Suppressor macrophage (primary cell): ENCODE measurements around the gene PRKAR2B.

ENCODE experiments used
- DNase-seq, 4 experiments: peaks; one replicate each; pipeline ENCODE4 v3.0.0-alpha.2; 2020 to 2022

PRKAR2B gene

GRCh38 chr7:107164092-107164491 lies 119.6 kb downstream of the PRKAR2B start:
- no peak for DNase-seq

DNA sequence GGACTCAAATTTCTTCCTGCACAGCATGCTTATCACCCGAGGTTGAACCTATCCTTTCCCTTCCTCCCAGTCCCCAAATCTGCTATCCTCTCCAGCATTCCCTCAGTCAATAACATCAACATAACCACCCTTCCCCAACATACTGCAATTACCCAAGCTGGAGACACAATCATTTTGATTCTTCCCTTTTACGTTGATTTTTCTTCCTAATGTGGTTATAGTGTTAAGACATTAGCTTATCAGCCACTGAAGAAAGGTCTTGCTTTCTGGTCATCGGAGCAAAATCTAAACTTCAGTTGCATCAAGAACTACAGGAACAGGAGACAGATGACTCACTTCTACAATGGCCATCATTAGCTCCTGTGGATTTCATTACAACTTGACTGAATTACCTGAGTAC lies 120.8 kb downstream of the PRKAR2B start:
- DNase-seq, result no peak

- no peak for DNase-seq
Measured at GRCh38 chr7:107166736-107167426, 122.4 kb downstream of the PRKAR2B start.

DNA sequence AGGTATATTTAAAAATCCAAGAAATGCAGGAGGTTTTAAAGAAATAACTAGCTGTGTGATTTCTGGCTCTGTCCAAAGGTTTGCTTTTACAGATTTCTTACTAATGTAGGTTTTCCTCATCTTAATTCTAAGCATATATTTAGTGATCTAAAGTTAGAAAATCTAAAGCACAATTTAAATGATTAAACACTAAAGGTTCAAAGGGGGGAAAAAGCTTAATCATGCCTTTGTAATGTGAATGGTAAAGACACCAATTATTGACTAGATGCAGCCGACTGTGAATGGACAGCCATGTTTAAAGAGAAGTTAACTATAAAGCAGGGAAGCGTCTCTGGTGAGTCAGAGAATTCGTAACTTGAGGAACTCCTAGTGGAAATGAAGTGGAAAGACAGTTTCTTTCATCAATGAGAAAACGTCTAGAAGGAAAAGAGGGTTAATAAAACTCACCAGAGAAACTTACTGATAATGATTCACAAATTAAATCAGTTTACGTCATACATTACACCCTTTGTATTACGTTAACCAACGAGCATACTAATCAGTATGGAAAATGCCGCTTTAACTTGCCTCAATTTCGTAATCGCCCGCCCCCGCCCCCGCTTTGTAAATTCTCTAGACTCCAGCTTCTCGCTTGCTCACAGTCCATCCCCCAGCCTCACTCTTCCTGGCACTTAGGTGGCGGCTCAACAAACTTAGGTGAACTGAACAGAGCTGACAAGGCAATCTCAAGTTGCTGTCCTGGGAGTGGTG lies 123.2 kb downstream of the PRKAR2B start:
- peak; percentile 75 to 89 (median 85) for DNase-seq

DNA sequence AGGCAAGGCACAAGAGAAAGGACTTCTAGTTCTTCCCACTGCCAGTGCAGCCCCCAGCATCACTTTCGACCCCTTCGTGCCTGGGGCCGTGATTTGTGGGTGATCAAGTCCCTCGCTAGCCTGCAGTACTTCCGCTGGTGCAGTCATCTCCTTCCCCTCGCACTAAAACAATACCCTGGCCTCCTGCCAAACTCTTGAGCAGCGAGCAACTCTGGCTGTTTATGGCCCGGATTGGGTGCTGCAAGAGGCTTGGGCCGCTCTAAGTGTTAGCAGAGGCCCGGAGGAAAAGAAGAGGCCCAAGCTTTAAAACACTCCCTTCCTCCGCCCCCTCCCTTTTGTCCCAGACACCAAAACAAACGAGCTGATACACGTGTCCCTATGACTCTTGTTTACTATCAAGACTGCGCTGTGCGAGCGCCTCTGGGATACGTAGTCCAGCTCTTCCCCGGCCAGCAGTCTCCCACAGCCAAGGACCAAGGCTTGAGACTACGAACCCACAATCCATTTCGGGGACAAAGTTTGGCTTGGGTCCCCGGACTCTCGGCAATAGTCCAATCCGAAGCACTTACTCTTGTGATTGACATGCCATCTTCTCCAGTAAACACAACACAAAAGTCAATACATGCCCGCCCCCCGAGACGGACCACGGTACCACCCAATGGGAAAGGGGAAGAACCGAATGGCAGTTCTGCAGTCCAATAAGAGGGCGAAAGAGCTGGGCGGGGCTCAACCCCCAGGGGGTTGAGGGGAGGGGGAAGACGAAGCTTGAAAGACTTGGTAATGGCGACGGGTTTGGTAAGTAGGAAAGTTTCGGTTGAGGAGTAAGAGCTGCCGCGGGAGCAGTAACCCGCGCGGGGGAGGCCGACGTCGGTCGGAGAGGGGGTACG lies 124.0 kb downstream of the PRKAR2B start, which contains the start of gene HBP1:
Gene HBP1, plus strand, starts transcription at position 771 of the 887 bp plus-strand sequence. CDS start 10,891 bp downstream, outside the sequence.
- DNase-seq, result peak; percentile 98 to 100 (median 99)

- DNase-seq, result peak; percentile 97 to 98 (median 98)
Measured at GRCh38 chr7:107169120-107170050, 124.9 kb downstream of the PRKAR2B start.

- DNase-seq, result peak in 2 of 4 experiments; percentile 7 to 10
Measured at GRCh38 chr7:107170051-107170915, 125.8 kb downstream of the PRKAR2B start.

DNA sequence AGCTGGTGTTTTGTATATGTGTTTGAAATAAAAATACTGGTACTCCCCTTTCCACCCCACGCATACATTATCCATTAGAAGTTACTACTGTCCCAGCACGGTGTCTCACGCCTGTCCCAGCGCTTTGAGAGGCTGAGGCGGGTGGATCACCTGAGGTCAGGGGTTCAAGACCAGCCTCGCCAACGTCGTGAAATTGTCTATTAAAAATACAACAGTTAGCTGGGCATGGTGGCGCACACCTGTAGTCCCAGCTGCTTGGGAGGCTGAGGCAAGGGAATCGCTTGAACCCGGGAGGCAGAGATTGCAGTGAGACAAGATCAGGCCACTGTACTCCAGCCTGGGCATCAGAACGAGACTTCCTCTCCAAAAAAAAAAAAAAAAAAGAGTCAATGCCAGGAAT lies 127.0 kb downstream of the PRKAR2B start:
- DNase-seq, result no peak

DNA sequence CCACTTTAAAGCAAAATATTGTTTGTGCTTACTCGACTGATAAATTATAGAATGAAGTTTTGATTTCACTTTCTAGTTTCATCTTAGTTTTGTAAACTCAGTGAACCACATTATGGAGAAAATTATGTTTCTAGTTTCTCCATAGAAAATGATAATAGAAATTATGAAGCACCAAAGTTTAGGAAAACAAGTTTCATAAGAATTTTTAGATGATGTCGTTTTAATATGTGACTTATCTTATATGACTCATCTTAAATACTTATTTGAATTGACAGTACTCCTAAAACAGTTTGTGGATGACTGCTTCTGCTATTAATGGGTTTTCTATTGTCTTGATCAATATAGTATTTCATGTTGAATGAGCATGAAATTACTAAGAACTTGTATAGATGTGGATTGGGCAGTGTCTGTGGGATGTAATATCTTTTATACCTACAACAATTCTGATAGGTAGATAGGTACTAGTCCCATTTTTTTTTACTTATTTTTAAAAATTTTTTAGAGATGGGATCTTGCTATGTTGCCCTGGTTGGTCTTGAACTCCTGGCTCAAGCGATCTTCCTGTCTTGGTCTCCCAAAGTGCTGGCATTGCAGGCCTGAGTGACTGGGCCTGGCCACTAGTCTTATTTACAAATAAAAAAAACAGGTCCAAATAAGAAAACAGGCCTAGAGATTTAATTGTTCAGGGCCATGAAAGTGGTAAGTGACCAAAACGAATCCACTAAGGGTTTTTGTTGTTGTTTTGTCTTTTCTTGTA lies 127.9 kb downstream of the PRKAR2B start:
- no peak for DNase-seq

- no peak for DNase-seq
Measured at GRCh38 chr7:107173191-107173590, 128.7 kb downstream of the PRKAR2B start.

DNA sequence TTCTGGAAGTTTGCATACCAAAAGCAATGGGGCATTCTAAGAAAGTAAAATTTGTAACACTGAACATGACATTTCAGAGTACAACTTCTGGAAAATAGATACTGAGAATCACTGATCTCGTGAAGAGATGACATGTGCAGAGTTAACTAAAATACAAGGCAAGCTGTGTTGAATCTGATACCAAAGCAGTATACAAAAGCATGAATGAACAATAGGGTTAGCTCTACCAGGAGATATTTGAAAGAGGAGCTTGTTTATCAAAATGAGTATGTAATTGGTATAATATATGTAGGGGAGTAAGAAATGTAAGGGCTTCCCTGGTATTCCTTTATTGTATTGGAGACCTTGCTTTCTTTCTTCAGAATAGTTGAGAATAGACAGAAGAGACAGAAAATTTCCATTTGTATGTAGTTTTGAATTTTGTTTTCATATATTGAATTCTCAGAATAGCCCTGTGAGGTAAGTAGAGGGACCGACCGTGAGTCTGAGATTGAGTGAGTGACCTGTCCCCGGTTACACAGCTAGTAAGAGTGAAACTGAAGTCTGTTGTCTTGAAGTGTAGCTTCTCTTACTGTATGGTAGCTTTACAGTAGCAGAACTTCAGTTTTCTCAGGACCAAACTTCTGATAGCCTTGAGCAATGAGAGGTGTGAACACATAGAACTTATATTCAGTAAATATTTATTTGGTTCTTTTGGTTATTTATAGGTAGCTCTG lies 129.3 kb downstream of the PRKAR2B start:
- DNase-seq, result no peak

- no peak for DNase-seq
Measured at GRCh38 chr7:107179326-107180164, 135.0 kb downstream of the PRKAR2B start.

GRCh38 chr7:107180378-107180777 lies 135.9 kb downstream of the PRKAR2B start:
- peak in 2 of 4 experiments; percentile 10 to 24 for DNase-seq

- no peak for DNase-seq
Measured at GRCh38 chr7:107181172-107181571, 136.7 kb downstream of the PRKAR2B start.

GRCh38 chr7:107185716-107186115 lies 141.2 kb downstream of the PRKAR2B start:
- DNase-seq, result no peak

GRCh38 chr7:107186240-107186639 lies 141.7 kb downstream of the PRKAR2B start:
- no peak for DNase-seq

- DNase-seq, result no peak
Measured at GRCh38 chr7:107187774-107188173, 143.3 kb downstream of the PRKAR2B start.

DNA sequence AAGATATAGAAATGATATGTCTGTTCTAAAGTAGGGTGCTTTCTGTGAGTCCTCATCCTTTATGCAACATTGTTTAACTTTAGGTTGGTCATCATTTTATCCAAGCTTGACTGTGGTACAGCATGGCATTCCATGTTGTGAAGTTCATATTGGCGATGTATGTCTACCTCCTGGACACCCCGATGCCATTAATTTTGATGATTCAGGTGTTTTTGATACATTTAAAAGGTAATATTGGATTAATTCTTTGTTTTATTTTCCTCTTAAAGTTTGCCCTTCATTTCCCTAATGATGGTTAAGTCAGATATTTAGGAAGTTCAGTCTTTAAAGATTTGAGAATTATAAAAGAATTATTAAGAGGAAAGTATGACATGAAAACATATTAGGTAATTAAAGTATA lies 145.6 kb downstream of the PRKAR2B start:
- DNase-seq, result no peak
